WTC11 (cell line): Measurements from ENCODE around the gene SLC66A2. TPM values are rescaled to one million over a fixed set of nuclear protein-coding genes. Genes with fewer than 3 reads are reported as not detected.

Experiments
- ATAC-seq: fragments of 200-7000 bp; cut with Tn5 transposase; 2 replicates; pipeline ENCODE4 v1.10.0; 2021; ENCODE audit warnings: mild to moderate bottlenecking, moderate library complexity
- CTCF ChIA-PET: fragments of 300-600 bp; sonication (Branson Sonifier 250); formaldehyde crosslinking; loops from one replicate; lab custom pipeline; 2021; ENCODE audit warnings: antibody characterized with exemption; lab: Charles Lee
- POLR2A ChIA-PET: fragments of 350-600 bp; sonication (Branson Sonifier 250); formaldehyde crosslinking; loops from one replicate; lab custom pipeline; 2021; ENCODE audit warnings: antibody characterized with exemption; lab: Charles Lee
- DNase-seq: peaks from one replicate; pipeline ENCODE4 v3.0.0; 2021; ENCODE audit warnings: low spot score
- H3K27ac Mint-ChIP-seq: 2 replicates; pipeline ENCODE4 v1.8.0; 2021; ENCODE audit warnings: mixed read lengths
- H3K27me3 Mint-ChIP-seq: 2 replicates; pipeline ENCODE4 v1.8.0; 2021; ENCODE audit warnings: low read depth, mild to moderate bottlenecking, moderate library complexity, mixed read lengths
- H3K36me3 Mint-ChIP-seq: 2 replicates; pipeline ENCODE4 v1.8.0; 2021; ENCODE audit warnings: mixed read lengths
- H3K4me1 Mint-ChIP-seq: 2 replicates; pipeline ENCODE4 v1.8.0; 2022; ENCODE audit warnings: mixed read lengths
- H3K4me3 Mint-ChIP-seq: 2 replicates; pipeline ENCODE4 v1.8.0; 2021; ENCODE audit warnings: mild to moderate bottlenecking, moderate library complexity, mixed read lengths
- H3K9me3 Mint-ChIP-seq: 2 replicates; pipeline ENCODE4 v1.8.0; 2021; ENCODE audit warnings: mixed read lengths
- AFF4 ChIP-seq: sonication (generic); formaldehyde crosslinking; IDR thresholded peaks from 2 replicates; pipeline ENCODE4 v1.8.1; 2023; ENCODE audit warnings: mild to moderate bottlenecking, missing genetic modification reagents, borderline replicate concordance
- ATF1 ChIP-seq: sonication (generic); formaldehyde crosslinking; IDR thresholded peaks from 2 replicates; pipeline ENCODE4 v1.8.1; 2023; ENCODE audit warnings: mild to moderate bottlenecking, moderate library complexity, missing genetic modification reagents
- ATF6 ChIP-seq: sonication (generic); formaldehyde crosslinking; IDR thresholded peaks from 2 replicates; pipeline ENCODE4 v1.8.1; 2023; ENCODE audit warnings: mild to moderate bottlenecking, missing genetic modification reagents
- E2F5 ChIP-seq: sonication (generic); formaldehyde crosslinking; IDR thresholded peaks from 2 replicates; pipeline ENCODE4 v1.8.1; 2022; ENCODE audit warnings: mild to moderate bottlenecking, moderate library complexity, missing genetic modification reagents
- ERG ChIP-seq: fragments of 250-450 bp; sonication (Bioruptor Pico); IDR thresholded peaks from 2 replicates; pipeline ENCODE4 v1.8.0; 2021; ENCODE audit warnings: mild to moderate bottlenecking
- ESRRA ChIP-seq: sonication (generic); formaldehyde crosslinking; IDR thresholded peaks from 2 replicates; pipeline ENCODE4 v1.8.1; 2022; ENCODE audit warnings: mild to moderate bottlenecking, missing genetic modification reagents, borderline replicate concordance
- FOXP1 ChIP-seq: sonication (generic); formaldehyde crosslinking; IDR thresholded peaks from 2 replicates; pipeline ENCODE4 v1.8.0; 2022; ENCODE audit warnings: missing genetic modification reagents, mild to moderate bottlenecking, moderate library complexity, borderline replicate concordance
- FOXP4 ChIP-seq: sonication (generic); formaldehyde crosslinking; IDR thresholded peaks from 2 replicates; pipeline ENCODE4 v1.8.0; 2022; ENCODE audit warnings: mild to moderate bottlenecking, missing genetic modification reagents
- GABPB1 ChIP-seq: sonication (generic); formaldehyde crosslinking; IDR thresholded peaks from 2 replicates; pipeline ENCODE4 v1.8.1; 2023; ENCODE audit warnings: mild to moderate bottlenecking, missing genetic modification reagents
- GRHL2 ChIP-seq: fragments of 250-450 bp; sonication (Bioruptor Pico); IDR thresholded peaks from 2 replicates; pipeline ENCODE4 v1.8.0; 2022; ENCODE audit warnings: mild to moderate bottlenecking, moderate library complexity; ENCODE audit not compliant: insufficient replicate concordance, severe bottlenecking
- MLX ChIP-seq: sonication (generic); formaldehyde crosslinking; IDR thresholded peaks from 2 replicates; pipeline ENCODE4 v1.8.1; 2023; ENCODE audit warnings: mild to moderate bottlenecking, missing genetic modification reagents, moderate library complexity
- NFE2L1 ChIP-seq: sonication (generic); formaldehyde crosslinking; IDR thresholded peaks from 2 replicates; pipeline ENCODE4 v1.8.1; 2023; ENCODE audit warnings: missing genetic modification reagents
- OVOL2 ChIP-seq: fragments of 250-450 bp; sonication (Bioruptor Pico); IDR thresholded peaks from 2 replicates; pipeline ENCODE4 v1.9.0; 2021; ENCODE audit warnings: mild to moderate bottlenecking, borderline replicate concordance
- PREB ChIP-seq: sonication (generic); formaldehyde crosslinking; IDR thresholded peaks from 2 replicates; pipeline ENCODE4 v1.8.1; 2022; ENCODE audit warnings: mild to moderate bottlenecking, missing genetic modification reagents, moderate library complexity, borderline replicate concordance
- USF2 ChIP-seq: sonication (generic); formaldehyde crosslinking; IDR thresholded peaks from 2 replicates; pipeline ENCODE4 v1.8.1; 2023; ENCODE audit warnings: mild to moderate bottlenecking, missing genetic modification reagents, moderate library complexity
- ZMAT4 ChIP-seq: fragments of 250-450 bp; sonication (Bioruptor Pico); IDR thresholded peaks from 2 replicates; pipeline ENCODE4 v1.9.0; 2021; ENCODE audit warnings: mild to moderate bottlenecking
- ZNF416 ChIP-seq: fragments of 250-450 bp; sonication (Bioruptor Pico); IDR thresholded peaks from 2 replicates; pipeline ENCODE4 v1.9.0; 2021; ENCODE audit warnings: mild to moderate bottlenecking, inconsistent platforms
- ZNF512 ChIP-seq: sonication (generic); formaldehyde crosslinking; IDR thresholded peaks from 2 replicates; pipeline ENCODE4 v1.8.1; 2022; ENCODE audit warnings: missing genetic modification reagents, borderline replicate concordance
- total RNA-seq: library from RNA; stranded (reverse); gene quantifications from 3 replicates; pipeline ENCODE4 v1.2.3, GENCODE V29; 2021

The SLC66A2 gene
- total RNA-seq, 1 experiment from 2014 or later = 20.9 TPM

GRCh38 chr18:79906706-79907105, 44.7 kb downstream of the SLC66A2 start:
- peaks cover 7% of the 10 kb centered on the region for H3K36me3 Mint-ChIP-seq
- no peaks in the 10 kb centered on the region for H3K4me1 Mint-ChIP-seq
- DNase-seq (no peak), ATAC-seq (no peak)
- peaks cover under 1% of the 10 kb centered on the region; the same call in 1 of the 2 replicates for H3K27me3 Mint-ChIP-seq
- TF ChIP-seq ATF1 (CRISPR knock-in tag) (no peak), FOXP1 (no peak), OVOL2 (CRISPR knock-in tag) (no peak), MLX (CRISPR knock-in tag) (no peak)
- peaks cover 6% of the 10 kb centered on the region for H3K9me3 Mint-ChIP-seq
- H3K4me3 Mint-ChIP-seq = no peak overlapping the region
- CTCF ChIA-PET = interaction anchor here (1.2 kb wide), 1 partner anchor 253 kb away, joined by 3 read pairs; no protein-coding TSS in a partner anchor
- POLR2A ChIA-PET = no interaction called here
- no peak overlapping the region for H3K27ac Mint-ChIP-seq

GRCh38 chr18:79905993-79906392, 45.5 kb downstream of the SLC66A2 start:
- ChIA-PET POLR2A (no interaction called here), CTCF (interaction anchor here (1.2 kb wide), 1 partner anchor 253 kb away, joined by 3 read pairs; no protein-coding TSS in a partner anchor)
- no peaks in the 10 kb centered on the region for H3K4me1 Mint-ChIP-seq
- peaks cover 10% of the 10 kb centered on the region for H3K36me3 Mint-ChIP-seq
- H3K9me3 Mint-ChIP-seq = peaks cover 9% of the 10 kb centered on the region
- H3K4me3 Mint-ChIP-seq = no peak overlapping the region
- H3K27ac Mint-ChIP-seq = peak overlapping the region; percentile 9; the same call in 1 of the 2 replicates
- peaks cover 3% of the 10 kb centered on the region; the same call in 1 of the 2 replicates for H3K27me3 Mint-ChIP-seq
- ATAC-seq (no peak), DNase-seq (no peak)
- TF ChIP-seq ESRRA (CRISPR knock-in tag) = no peak
- no peak for TF ChIP-seq GRHL2
- TF ChIP-seq ZMAT4 = no peak
- TF ChIP-seq ATF6 (CRISPR knock-in tag) = no peak
- TF ChIP-seq GABPB1 (CRISPR knock-in tag) = no peak
- TF ChIP-seq ZNF512 (CRISPR knock-in tag) = no peak
- TF ChIP-seq E2F5 (CRISPR knock-in tag) = no peak
- TF ChIP-seq OVOL2 (CRISPR knock-in tag) = no peak
- no peak for TF ChIP-seq ZNF416 (CRISPR knock-in tag)
- no peak for TF ChIP-seq NFE2L1 (CRISPR knock-in tag)
- no peak for TF ChIP-seq AFF4 (CRISPR knock-in tag)
- no peak for TF ChIP-seq FOXP4
- no peak for TF ChIP-seq ERG (CRISPR knock-in tag)
- no peak for TF ChIP-seq USF2
- no peak for TF ChIP-seq PREB
